Nephron (organoid): ENCODE results near the gene SPIRE1.

Experiments
- H3K27ac Mint-ChIP-seq, 3 experiments: 2 replicates each; pipeline ENCODE4 v1.8.0; 2020; ENCODE audit warnings: mixed read lengths in 3 of 3, mild to moderate bottlenecking in 2 of 3, moderate library complexity in 1 of 3
- H3K27me3 Mint-ChIP-seq: 2 replicates; pipeline ENCODE4 v1.8.0; 2021; ENCODE audit warnings: low read depth, mild to moderate bottlenecking, moderate library complexity, mixed read lengths
- H3K36me3 Mint-ChIP-seq: 2 replicates; pipeline ENCODE4 v1.8.0; 2020; ENCODE audit warnings: low read depth, mixed read lengths
- H3K4me1 Mint-ChIP-seq: 2 replicates; pipeline ENCODE4 v1.8.0; 2020; ENCODE audit warnings: mixed read lengths
- H3K4me3 Mint-ChIP-seq, 3 experiments: 2 replicates each; pipeline ENCODE4 v1.8.0; 2020; ENCODE audit warnings: mild to moderate bottlenecking in 3 of 3, mixed read lengths in 3 of 3, moderate library complexity in 2 of 3
- H3K9me3 Mint-ChIP-seq: 2 replicates; pipeline ENCODE4 v1.8.0; 2020; ENCODE audit warnings: mixed read lengths
- CTCF ChIP-seq, 3 experiments: fragments of 200-600 bp; sonication (generic); IDR thresholded peaks; one replicate each; pipeline ENCODE4 v1.5.0; 2021; ENCODE audit warnings: antibody characterized with exemption in 3 of 3; ENCODE audit not compliant: unreplicated experiment in 3 of 3

Gene SPIRE1

DNA sequence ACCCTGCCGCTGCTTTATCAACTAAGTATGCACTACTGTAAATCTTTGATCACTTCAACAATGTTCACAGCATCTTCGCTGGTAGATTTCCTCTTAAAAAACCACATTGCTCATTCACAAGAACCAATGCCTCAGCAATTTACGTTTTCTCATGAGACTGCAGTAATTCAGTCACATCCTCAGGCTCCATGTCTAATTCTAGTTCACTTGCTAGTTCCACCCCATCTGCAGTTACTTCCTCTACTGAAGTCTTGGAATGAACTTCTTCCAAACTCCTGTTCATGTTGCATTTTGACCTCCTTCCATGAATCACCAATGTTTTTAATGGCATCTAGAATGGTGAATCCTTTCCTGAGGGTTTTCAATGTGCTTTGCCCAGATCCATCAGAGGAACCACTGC, 214.4 kb downstream of the SPIRE1 start:
- peaks cover 23% of the 10 kb centered on the region for H3K9me3 Mint-ChIP-seq
- no peaks in the 10 kb centered on the region for H3K4me1 Mint-ChIP-seq
- H3K27me3 Mint-ChIP-seq: no peaks in the 10 kb centered on the region
- peaks cover 51% of the 10 kb centered on the region for H3K36me3 Mint-ChIP-seq
- H3K27ac Mint-ChIP-seq: no peak overlapping the region
- TF ChIP-seq CTCF (IDR thresholded peaks at IDR 0.05; ENCODE audit: unreplicated experiment in 3 of 3): no peak
- H3K4me3 Mint-ChIP-seq: no peak overlapping the region

DNA sequence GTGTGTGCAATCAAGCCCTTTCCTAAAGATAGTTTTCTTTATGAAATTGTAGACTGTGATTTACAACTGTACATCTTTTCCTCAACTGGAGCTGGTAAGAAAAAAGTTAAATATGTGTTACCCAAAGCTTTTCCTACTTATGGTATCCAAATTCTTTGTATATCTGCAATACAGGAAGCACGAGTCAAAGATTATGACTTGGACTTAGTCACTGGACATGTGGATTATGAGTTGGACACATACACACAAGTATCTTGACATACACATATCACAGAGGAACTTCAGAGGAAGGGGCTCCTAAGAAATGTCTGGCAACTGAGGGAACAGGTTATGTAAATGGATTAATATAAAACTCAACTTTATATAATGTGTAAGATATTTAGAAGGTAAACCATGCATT, 215.0 kb downstream of the SPIRE1 start:
- no peak overlapping the region for H3K4me3 Mint-ChIP-seq
- no peak overlapping the region for H3K27ac Mint-ChIP-seq
- H3K27me3 Mint-ChIP-seq: no peaks in the 10 kb centered on the region
- peaks cover 23% of the 10 kb centered on the region for H3K9me3 Mint-ChIP-seq
- no peak for TF ChIP-seq CTCF (IDR thresholded peaks at IDR 0.05; ENCODE audit: unreplicated experiment in 3 of 3)
- H3K4me1 Mint-ChIP-seq: no peaks in the 10 kb centered on the region
- peaks cover 56% of the 10 kb centered on the region for H3K36me3 Mint-ChIP-seq

DNA sequence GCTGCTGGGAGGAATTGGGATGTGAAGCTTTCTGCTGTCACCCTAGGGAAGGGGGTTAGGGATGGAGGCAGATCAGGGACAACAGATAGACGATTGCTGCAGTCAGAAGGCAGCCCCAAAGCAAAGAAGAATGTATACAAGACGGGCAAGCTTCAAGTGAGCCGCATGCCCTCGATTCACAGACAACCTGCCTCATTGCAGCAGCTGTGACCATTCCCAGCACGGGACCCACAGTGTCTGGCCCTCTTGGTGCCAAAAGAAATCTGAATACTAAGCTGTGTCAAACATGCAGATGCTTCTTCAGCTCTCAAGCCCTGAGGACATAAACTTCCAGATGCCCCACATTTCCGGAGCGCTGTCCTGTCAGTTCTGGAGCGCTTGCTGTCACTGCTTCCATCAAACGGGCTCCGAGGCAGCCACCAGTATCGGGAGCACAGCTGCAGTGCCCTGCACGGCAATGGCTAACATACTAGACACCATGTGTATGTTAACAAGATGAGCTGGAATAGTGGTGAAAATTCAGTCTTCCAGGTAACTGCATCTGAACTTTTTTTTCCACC, 216.4 kb downstream of the SPIRE1 start:
- no peak for TF ChIP-seq CTCF (IDR thresholded peaks at IDR 0.05; ENCODE audit: unreplicated experiment in 3 of 3)
- Mint-ChIP-seq H3K27ac (no peak overlapping the region), H3K4me1 (no peaks in the 10 kb centered on the region), H3K9me3 (peaks cover 23% of the 10 kb centered on the region), H3K4me3 (no peak overlapping the region), H3K27me3 (no peaks in the 10 kb centered on the region), H3K36me3 (peaks cover 45% of the 10 kb centered on the region)

DNA sequence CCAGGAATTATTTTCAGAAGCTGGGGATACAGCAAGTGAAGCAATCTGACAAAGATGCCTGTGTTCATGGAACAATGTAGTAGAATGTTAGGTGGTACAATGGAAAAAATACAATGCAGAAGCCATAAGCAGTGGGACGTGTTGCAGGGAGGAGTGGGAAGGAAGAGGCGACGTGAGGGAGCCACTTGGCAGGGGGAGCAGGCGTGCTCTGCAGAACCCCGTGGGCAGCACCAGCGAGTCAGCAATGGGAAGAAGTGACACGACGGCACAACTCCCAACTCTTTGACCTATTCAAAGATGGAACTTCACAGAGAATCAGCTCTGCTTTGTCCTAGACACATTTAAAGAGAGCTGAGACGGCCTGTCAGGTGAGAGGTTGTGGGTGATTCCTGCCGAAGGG, 219.7 kb downstream of the SPIRE1 start:
- Mint-ChIP-seq H3K36me3 (peaks cover 37% of the 10 kb centered on the region), H3K27ac (no peak overlapping the region), H3K9me3 (peaks cover 2% of the 10 kb centered on the region), H3K27me3 (no peaks in the 10 kb centered on the region), H3K4me3 (no peak overlapping the region), H3K4me1 (no peaks in the 10 kb centered on the region)
- no peak for TF ChIP-seq CTCF (IDR thresholded peaks at IDR 0.05; ENCODE audit: unreplicated experiment in 3 of 3)

GRCh38 chr18:12435867-12436266, 222.0 kb downstream of the SPIRE1 start:
- Mint-ChIP-seq H3K9me3 (no peaks in the 10 kb centered on the region), H3K4me3 (no peak overlapping the region), H3K4me1 (no peaks in the 10 kb centered on the region), H3K36me3 (peaks cover 35% of the 10 kb centered on the region), H3K27ac (no peak overlapping the region), H3K27me3 (no peaks in the 10 kb centered on the region)
- TF ChIP-seq CTCF (IDR thresholded peaks at IDR 0.05; ENCODE audit: unreplicated experiment in 3 of 3): no peak

GRCh38 chr18:12434541-12434929, 223.4 kb downstream of the SPIRE1 start:
- Mint-ChIP-seq H3K4me3 (no peak overlapping the region), H3K36me3 (peaks cover 35% of the 10 kb centered on the region), H3K4me1 (no peaks in the 10 kb centered on the region), H3K27ac (no peak overlapping the region), H3K9me3 (no peaks in the 10 kb centered on the region), H3K27me3 (no peaks in the 10 kb centered on the region)
- no peak for TF ChIP-seq CTCF (IDR thresholded peaks at IDR 0.05; ENCODE audit: unreplicated experiment in 3 of 3)
